Right lobe of liver (tissue), 6 donors: ENCODE data around the gene CYCS. TPM values are rescaled to one million over a fixed set of nuclear protein-coding genes. Genes with fewer than 3 reads are reported as not detected.

Experiments used
- ATAC-seq, 4 donors: fragments of 200-7000 bp; cut with Tn5 transposase; one replicate each; pipeline ENCODE4 v1.9.1; 2020; ENCODE audit warnings: mild to moderate bottlenecking in 4 of 4, moderate library complexity in 4 of 4
- DNase-seq, 3 donors: peaks; one replicate each; pipeline ENCODE4 v3.0.0-alpha.2; 2020
- H3K27ac ChIP-seq, 3 donors: fragments of 200-600 bp; one replicate each; pipeline ENCODE4 v1.8.0; 2022
- H3K27me3 ChIP-seq, 2 donors: fragments of 200-600 bp; one replicate each; pipeline ENCODE4 v1.8.0; 2022
- H3K36me3 ChIP-seq, 4 donors: fragments of 200-600 bp; sonication (generic) in 1 of 4; one replicate each; pipeline versions ENCODE4 v1.5.1 to v1.8.0; 2017 to 2022; ENCODE audit warnings: control low read depth in 1 of 4
- H3K4me1 ChIP-seq, 4 donors: fragments of 200-600 bp; sonication (generic) in 1 of 4; one replicate each; pipeline versions ENCODE4 v1.5.1 to v1.8.0; 2017 to 2022; ENCODE audit warnings: control low read depth in 1 of 4
- H3K4me3 ChIP-seq, 3 donors: fragments of 200-600 bp; one replicate each; pipeline ENCODE4 v1.8.0; 2022
- H3K9me3 ChIP-seq, 4 donors: fragments of 200-600 bp; sonication (generic) in 1 of 4; one replicate each; pipeline versions ENCODE4 v1.5.1 to v1.8.0; 2017 to 2022; ENCODE audit warnings: control low read depth in 1 of 4
- POLR2A ChIP-seq: fragments of 450-650 bp; IDR thresholded peaks from one replicate; pipeline ENCODE4 v1.6.1; 2017; ENCODE audit warnings: antibody characterized with exemption, mild to moderate bottlenecking
- WGBS: methylation state at CpG from one replicate; pipeline ENCODE4 v1.1.6; 2018; ENCODE audit warnings: low coverage, low lambda C conversion rate; ENCODE audit not compliant: insufficient coverage; ENCODE audit errors: missing lambda C conversion rate; 5-methylcytosine and 5-hydroxymethylcytosine counted together
- intact Hi-C, 2 donors: fragments of 100-400 bp; cut with DNase I; formaldehyde crosslinking; loops; one replicate each; pipeline versions ENCODE4 v1.11.2 to v1.14.1; 2022
- total RNA-seq, 6 experiments: library from RNA; depleted of rRNA in 2 of 6; stranded (reverse); fragments of >200 nt in 2 of 6; fragmentation: NEBNext Ultra II Directional in 3 of 6; extraction: Animal tissue kit (Norgen Biotek cat#: 25700) in 3 of 6; gene quantifications; one replicate each; pipeline versions ENCODE4 v1.1.0 to v1.2.4, GENCODE V29; 2016 to 2023
- TF ChIP-seq, protein P1 (sequence below), 4 donors: fragments of 200-600 bp in 3 of 4; fragments of 450-650 bp in 1 of 4; IDR thresholded peaks; one replicate each; pipeline versions ENCODE4 v1.5.1 to v1.8.0; 2016 to 2022; ENCODE audit warnings: antibody characterized with exemption in 4 of 4, mild to moderate bottlenecking in 2 of 4
- donor health status: DM: no; HTN: yes; CAD: no.
- donor health status: DM: no; HTN: no; CAD: no.
- donor health status: DM: no; HTN: no; CAD: no.
- donor health status: DM: no; HTN: yes; CAD: no.
- donor health status: DM: no; HTN: yes; CAD: no.

CYCS gene
- total RNA-seq, 6 experiments from 2014 or later: 45.8 to 79.9 (median 52.8) TPM

DNA sequence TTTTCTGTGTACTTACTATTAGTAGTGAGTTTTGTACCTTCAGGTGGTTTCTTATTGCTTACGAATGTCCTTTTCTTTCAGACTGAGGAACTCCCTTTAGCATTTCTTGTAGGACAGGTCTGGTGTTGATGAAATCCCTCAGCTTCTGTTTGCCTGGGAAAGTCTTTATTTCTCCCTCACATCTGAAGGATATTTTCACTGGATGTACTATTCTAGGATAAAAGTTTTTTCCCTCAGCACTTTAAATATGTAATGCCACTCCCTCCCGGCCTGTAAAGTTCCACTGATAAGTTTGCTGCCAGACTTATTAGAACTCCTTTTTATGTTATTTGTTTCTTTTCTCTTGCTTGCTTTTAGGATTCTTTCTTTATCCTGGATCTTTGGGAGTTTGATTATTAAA, 1.7 kb upstream of the CYCS start:
- H3K9me3 ChIP-seq: no peaks in the 10 kb centered on the region
- 91% methylated on average over 2 of the region's 2 CpGs for WGBS
- no peaks in the 10 kb centered on the region for H3K27me3 ChIP-seq
- peaks cover 0 to 14% (median 5%) of the 10 kb centered on the region in 4 donors for H3K36me3 ChIP-seq
- H3K4me3 ChIP-seq: no peak overlapping the region
- TF ChIP-seq, protein P1, sequence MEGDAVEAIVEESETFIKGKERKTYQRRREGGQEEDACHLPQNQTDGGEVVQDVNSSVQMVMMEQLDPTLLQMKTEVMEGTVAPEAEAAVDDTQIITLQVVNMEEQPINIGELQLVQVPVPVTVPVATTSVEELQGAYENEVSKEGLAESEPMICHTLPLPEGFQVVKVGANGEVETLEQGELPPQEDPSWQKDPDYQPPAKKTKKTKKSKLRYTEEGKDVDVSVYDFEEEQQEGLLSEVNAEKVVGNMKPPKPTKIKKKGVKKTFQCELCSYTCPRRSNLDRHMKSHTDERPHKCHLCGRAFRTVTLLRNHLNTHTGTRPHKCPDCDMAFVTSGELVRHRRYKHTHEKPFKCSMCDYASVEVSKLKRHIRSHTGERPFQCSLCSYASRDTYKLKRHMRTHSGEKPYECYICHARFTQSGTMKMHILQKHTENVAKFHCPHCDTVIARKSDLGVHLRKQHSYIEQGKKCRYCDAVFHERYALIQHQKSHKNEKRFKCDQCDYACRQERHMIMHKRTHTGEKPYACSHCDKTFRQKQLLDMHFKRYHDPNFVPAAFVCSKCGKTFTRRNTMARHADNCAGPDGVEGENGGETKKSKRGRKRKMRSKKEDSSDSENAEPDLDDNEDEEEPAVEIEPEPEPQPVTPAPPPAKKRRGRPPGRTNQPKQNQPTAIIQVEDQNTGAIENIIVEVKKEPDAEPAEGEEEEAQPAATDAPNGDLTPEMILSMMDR (IDR thresholded peaks at IDR 0.05): no peak
- no peak for ATAC-seq
- no peak overlapping the region for H3K27ac ChIP-seq
- H3K4me1 ChIP-seq: peaks cover 0 to 7% (median 2%) of the 10 kb centered on the region in 4 donors
- DNase-seq: no peak
- intact Hi-C loops: no loop called here

DNA sequence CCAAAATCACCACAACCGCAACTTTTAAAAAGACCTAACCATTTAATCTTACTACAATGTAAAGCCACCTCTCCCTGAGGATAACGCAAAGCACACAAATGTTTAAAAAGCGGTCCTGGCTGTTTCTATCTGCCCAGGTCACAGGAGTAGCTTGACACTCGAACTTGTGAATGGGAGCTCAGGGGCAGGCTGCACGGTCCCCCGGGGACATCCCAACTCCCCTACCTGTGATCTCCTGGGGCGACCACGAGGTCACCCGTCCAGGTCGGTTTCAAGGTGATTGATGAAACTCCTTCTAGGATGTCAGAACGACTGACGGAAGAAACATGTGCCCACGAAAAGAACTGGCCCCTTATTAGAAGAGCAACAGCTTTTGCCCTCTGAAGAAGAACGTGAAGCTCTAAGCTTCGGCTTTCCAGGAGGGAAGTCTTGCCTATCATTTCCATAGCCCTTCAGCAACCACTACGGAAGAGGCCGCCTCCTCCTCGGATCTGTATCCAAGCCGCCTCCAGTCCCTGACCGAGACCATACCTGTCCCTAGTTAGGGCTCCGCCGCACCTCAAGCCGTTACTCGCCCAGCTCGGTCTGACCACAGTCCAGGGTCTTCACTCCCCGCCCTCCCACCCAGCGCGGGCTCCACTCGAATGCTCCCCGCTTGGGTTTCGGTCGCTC, 459 bp downstream of the CYCS start:
- peak overlapping the region; percentile 92 to 98 (median 94) for H3K27ac ChIP-seq
- intact Hi-C loops: no loop called here
- TF ChIP-seq, protein P1 (IDR thresholded peaks at IDR 0.05): no peak
- TF ChIP-seq POLR2A: no peak
- H3K4me1 ChIP-seq: peaks cover 0 to 7% (median 2%) of the 10 kb centered on the region in 4 donors
- peaks cover 0 to 33% (median 11%) of the 10 kb centered on the region in 4 donors for H3K36me3 ChIP-seq
- DNase-seq (peak in 1 of 3 donors; percentile 50), ATAC-seq (peak in 3 of 4 donors; percentile 8 to 29 (median 26))
- H3K27me3 ChIP-seq: no peaks in the 10 kb centered on the region
- 0% methylated on average over 14 of the region's 32 CpGs for WGBS
- peak overlapping the region; percentile 63 to 95 (median 82) for H3K4me3 ChIP-seq
- H3K9me3 ChIP-seq: no peaks in the 10 kb centered on the region

DNA sequence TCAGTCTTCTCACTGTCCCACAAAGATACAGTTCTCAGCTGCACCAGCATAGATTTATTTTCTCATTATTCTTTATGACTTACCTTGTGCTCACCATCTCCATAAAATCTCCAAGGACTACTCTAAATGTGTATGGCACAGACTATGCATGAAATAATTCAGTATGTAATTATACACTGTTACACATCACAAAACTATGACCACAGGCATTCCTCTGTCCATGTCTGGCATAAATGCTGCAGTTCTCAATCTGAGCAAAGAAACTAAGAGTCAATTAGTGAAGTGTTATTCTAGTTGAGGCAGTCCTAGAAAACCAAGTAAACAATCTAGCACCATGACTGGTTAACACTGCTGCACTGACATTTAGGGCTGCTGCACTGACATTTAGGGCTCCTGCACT, 2.7 kb downstream of the CYCS start:
- TF ChIP-seq, protein P1 (IDR thresholded peaks at IDR 0.05): no peak
- TF ChIP-seq POLR2A: no peak
- H3K4me3 ChIP-seq: no peak overlapping the region
- no peaks in the 10 kb centered on the region for H3K9me3 ChIP-seq
- ATAC-seq: no peak
- peaks cover 0 to 35% (median 12%) of the 10 kb centered on the region in 4 donors for H3K36me3 ChIP-seq
- peaks cover 0 to 7% (median 5%) of the 10 kb centered on the region in 4 donors for H3K4me1 ChIP-seq
- DNase-seq: no peak
- intact Hi-C loops: no loop called here
- no peak overlapping the region for H3K27ac ChIP-seq
- no peaks in the 10 kb centered on the region for H3K27me3 ChIP-seq

DNA sequence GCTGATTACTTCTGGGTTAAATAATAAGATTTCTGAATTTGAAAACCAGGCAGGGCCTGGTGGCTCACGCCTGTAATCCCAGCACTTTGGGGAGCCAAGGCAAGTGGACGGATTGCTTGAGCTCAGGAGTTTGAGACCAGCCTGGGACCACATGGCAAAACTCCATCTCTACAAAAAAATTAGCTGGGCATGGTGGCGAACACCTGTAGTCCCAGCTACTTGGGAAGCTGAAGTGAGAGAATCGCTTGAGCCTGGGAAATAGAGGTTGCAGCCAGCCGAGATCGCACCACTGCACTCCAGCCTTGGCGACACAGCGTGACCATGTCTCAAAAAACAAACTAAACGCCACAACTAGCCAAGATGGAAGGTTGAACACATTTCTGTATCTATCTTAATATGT, 3.5 kb downstream of the CYCS start:
- TF ChIP-seq, protein P1 (IDR thresholded peaks at IDR 0.05): no peak
- no peak for TF ChIP-seq POLR2A
- Histone ChIP-seq H3K4me1 (peaks cover 0 to 7% (median 5%) of the 10 kb centered on the region in 4 donors), H3K4me3 (no peak overlapping the region), H3K27ac (no peak overlapping the region), H3K27me3 (no peaks in the 10 kb centered on the region), H3K36me3 (peaks cover 0 to 35% (median 12%) of the 10 kb centered on the region in 4 donors), H3K9me3 (no peaks in the 10 kb centered on the region)
- intact Hi-C loops: no loop called here
- 96% methylated on average over 9 of the region's 9 CpGs for WGBS
- DNase-seq: no peak
- ATAC-seq: no peak
